Cardiac septum (tissue), 1 donor: ENCODE results near the gene ZNF689. TPM values are rescaled to one million over a fixed set of nuclear protein-coding genes. Genes with fewer than 3 reads are reported as not detected.

Source experiments
- DNase-seq: peaks from one replicate; pipeline ENCODE4 v3.0.0-alpha.2; 2020; ENCODE audit warnings: low spot score
- intact Hi-C: fragments of 100-400 bp; cut with DNase I; formaldehyde crosslinking; loops from one replicate; pipeline ENCODE4 v1.14.0; 2022
- total RNA-seq: library from RNA; stranded (reverse); fragmentation: NEBNext Ultra II Directional; extraction: Animal tissue kit (Norgen Biotek cat#: 25700); gene quantifications from one replicate; pipeline ENCODE4 v1.2.1, GENCODE V29; 2021
- donor health status: DM: no; HTN: no; CAD: no.

The ZNF689 gene
- total RNA-seq, 1 donor from 2014 or later: 4.9 TPM

DNA sequence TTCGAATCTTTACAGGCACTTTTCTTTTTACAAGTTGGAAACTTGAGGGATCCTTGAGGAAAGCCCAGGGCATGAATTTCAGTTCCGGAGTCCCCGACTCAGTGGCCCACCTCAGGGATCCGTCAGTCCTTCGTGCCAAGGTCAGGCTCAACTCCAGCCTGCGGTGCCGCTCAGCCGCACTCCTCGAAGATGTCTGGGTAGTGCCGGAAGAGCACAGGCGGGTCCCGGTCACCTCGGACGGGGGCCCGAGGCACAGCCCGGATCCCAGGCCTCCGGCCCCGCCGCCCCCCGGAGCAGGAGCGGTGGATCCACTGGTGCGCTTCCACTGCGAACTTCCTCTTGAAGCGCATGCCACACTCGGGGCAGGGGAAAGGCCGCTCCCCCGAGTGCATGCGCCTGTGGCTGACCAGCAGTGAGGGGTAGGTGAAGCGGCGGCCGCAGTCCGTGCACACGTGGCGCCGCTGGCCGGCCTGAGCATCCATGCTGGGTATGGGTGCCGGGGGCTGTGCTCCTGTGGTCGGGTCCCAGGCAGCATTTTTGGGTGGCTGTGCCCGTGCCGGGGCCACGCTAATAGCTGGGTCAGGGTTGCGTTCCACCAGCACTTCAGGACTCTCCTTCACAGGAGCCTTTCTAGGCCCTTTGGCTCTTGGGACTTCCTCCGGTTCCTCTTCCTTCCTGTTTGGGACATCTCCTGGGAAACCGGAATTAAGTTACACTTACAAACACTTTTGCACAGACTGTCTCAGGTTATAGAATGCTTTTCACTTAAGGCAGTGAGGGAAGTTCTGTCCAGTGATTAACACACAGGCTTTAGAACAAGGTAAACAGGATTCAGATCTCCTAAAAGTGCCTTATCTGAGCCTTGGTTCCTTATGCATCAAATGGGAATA lies 40.2 kb downstream of the ZNF689 start:
- intact Hi-C loops: loop anchor here (5.0 kb wide), 1 partner anchor 62 kb away; no protein-coding TSS in a partner anchor
- no peak for DNase-seq

DNA sequence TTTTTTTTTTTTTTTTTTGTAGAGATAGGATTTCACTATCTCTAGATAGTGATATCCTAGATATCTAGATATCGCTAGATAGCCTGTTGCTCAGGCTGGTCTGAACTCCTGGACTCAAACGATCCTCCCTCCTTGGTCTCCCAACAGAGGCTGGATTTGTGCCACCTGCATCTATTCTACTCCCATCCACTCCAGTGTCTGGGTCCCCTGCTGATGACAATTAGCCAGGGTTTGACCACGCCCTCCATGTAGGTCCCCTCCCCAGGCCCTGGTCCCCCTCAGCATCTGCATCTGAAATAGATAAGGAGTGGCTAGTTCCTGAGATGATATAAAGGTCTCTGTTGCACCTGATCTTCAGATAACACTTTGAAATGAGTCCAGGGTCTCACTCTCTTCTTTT lies 40.9 kb downstream of the ZNF689 start:
- DNase-seq: no peak
- intact Hi-C loops: no loop called here

DNA sequence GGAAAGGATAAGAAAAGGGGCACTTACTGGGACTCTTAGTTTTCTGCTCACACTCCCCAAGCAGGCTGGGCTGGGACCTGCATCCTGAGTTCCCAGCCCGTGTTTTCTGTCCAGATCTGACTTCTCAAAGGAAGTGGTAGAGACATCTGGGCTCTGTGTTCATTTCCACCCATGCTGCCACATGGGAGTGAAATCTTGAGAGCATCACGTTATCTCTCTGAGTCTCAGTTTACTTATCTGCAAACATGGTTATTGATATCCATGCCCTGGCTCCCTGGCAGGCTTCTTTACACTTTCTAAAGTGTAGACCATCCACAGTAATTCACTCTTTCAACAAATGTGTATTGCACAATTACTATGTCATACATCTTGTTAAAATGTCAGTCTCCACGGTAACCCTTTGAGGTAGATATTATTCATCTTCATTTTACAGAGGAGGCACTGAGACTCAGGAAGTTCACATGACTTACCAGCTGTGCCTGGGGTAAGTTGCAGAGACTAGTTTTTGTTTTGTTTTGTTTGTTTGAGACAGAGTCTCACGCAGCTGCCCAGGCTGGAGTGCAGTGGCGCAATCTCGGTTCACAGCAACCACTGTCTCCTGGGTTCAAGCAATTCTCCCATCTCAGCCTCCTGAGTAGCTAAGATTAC lies 42.1 kb downstream of the ZNF689 start:
- intact Hi-C loops: no loop called here
- no peak for DNase-seq

DNA sequence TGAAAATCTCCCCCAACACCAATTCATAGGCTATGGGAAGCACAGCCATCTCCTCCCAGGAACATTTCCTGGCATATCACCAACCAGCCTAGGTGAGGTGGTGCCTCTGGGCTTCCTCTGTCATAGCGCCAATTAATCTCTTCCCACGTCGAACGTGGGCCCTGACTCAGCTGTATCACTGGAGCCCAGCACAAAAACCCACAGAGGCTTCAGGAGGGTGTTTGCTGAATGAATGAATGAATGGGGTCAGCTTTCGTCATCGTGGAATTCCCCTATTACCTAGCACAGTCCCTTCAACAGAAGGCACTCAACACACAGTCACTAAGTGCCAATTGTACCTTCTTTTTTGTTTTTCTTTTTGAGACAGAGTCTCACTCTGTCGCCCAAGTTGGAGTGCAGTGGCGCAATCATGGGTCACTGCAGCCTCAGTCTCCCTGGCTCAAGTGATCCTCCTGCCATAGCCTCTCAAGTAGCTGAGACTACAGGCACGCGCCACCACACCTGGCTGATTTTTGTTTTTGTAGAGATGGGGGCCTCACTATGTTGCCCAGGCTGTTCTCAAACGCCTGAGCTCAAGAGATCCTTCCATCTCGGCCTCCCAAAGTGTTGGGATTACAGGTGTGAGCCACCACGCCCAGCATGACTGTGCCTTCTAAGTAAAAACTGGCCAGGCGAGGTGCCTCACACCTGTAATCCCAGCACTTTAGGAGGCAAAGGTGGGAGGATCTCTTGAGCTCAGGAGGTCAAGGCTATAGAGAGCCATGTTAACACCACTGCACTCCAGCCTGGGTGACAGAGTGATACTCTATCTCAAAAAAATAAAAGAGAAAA lies 42.8 kb downstream of the ZNF689 start:
- DNase-seq: no peak
- intact Hi-C loops: no loop called here

DNA sequence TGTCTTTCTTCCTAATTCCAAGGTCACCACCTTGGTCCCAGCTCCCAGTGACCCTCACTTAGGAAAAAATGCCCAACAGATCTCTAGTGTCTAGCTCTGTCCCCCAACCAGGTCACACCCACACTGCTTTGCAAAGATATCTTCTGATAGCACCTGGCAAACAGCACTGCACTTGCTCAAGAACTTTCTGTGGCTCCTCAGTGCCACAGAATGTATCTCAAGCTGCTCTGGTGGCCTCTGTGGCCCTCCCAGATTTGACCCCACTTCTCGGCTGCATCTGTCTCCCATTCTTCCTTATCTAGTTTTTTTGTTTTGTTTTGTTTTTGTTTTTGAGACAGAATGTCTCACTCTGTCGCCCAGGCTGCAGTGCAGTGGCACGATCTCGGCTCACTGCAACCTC lies 43.7 kb downstream of the ZNF689 start:
- intact Hi-C loops: no loop called here
- DNase-seq: no peak

DNA sequence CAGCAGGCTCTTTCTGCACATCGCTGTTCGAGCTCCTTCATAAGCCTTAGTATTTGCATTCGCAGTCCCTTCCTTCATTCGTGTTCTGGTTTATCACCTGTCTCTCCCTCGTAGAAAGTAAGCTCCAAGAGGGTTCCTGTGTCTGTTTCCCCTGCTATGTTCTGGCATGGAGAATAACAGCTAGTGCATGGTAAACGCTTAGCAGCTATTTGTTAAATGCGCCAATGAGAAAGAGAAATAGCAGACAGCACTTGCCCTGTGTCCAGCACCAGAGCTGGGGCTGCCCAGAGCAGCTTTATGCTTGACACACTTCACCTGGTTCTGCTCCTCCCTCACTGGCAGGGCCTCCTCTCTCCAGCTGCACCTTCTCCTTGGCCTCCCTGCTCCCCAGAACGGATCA lies 44.2 kb downstream of the ZNF689 start:
- no peak for DNase-seq

DNA sequence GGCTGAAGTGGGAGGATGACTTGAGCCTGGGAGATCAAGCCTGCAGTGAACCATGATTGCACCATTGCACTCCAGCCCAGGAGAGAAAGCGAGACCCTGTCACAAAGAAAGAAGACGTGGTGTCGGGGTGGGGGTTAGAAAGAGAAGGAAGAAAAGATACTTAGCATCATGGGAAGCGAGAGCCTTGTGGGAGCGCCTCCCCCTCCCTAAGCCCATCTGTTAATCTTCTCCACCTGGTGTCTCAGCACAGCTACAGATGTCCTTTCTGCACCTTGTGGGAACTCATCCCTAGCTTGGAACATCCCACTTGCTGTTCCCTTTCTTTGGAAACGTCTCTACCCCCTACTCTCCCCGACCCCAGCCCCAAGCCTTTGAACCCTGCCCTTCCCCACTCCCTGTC lies 44.7 kb downstream of the ZNF689 start:
- intact Hi-C loops: no loop called here
- no peak for DNase-seq

More for the DNA sequence above, 44.2 kb downstream of the ZNF689 start:
- intact Hi-C loops: no loop called here

DNA sequence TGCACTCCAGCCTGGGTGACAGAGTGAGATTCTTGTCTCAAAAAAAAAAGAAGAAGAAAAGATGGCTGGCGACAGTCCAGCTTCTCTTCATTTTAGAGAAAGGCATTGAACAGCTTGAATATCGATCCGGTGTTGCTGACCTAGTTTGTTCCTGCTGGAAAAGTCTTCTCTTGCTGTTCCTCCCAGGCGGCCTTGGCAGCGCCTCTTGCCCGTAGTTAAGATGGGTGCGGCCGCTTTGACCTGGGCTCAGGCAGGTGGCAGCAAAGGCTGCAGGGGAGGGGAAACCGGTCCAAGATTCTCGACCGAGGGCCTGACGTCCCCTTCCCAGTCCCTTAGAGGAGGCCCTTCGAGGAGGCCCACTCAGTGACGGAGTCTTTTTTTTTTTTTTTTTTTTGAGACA lies 48.2 kb downstream of the ZNF689 start:
- no peak for DNase-seq
- intact Hi-C loops: no loop called here

DNA sequence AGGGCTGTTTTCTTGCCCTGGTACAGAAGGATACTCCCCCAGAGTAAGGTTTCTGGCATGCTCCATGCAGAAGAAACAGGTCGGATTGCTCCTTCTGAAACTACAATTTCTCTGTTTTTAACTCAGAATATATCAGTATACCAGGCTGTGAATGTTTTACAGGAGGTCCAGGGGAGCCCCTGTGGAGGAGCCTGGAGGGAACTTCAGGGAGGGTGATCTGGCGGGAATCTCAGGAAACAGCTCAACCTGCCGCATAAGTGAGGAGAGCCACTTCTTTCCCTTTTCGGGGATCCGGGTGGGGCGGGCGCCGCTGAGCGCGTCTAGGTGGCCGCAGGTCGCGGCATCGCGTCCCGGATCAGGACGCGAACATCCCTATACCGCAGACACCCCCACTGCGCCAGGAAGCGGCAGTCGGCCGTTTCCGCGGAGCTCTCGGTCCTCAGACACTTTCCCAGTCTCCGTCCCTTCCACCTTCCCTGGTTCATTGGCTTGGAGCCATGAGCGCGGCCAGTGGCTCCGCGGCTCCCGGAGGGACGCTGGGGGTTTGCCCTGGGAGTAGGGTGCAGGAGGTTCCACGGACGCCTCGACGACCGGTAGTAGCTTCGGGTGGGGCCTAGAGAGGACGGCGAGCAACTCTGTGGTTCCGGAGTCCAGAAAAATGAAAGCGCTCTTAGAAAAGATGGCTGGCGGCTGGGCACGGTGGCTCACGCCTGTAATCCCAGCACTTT lies 48.9 kb downstream of the ZNF689 start:
- intact Hi-C loops: no loop called here
- DNase-seq: peak; percentile 80

DNA sequence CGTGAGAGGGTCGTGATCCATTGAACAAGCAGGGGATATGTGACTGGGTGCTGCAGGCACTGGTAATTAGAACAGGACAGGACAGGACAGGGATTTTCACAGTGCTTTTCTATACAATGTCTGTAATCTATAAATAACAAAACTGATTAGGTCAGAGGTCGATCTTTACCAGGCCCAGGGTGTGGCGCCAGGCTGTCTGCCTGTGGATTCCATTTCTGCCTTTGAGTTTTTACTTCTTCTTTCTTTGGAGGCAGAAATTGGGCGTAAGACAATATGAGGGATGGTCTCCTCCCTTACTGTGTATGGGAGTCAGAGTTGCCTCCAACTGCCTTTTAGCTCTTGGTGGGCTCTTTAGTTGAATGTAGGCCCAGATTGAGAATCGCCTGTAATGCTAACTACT lies 50.5 kb downstream of the ZNF689 start:
- no peak for DNase-seq
- intact Hi-C loops: loop anchor here (2.0 kb wide), 1 partner anchor 69 kb away; no protein-coding TSS in a partner anchor

DNA sequence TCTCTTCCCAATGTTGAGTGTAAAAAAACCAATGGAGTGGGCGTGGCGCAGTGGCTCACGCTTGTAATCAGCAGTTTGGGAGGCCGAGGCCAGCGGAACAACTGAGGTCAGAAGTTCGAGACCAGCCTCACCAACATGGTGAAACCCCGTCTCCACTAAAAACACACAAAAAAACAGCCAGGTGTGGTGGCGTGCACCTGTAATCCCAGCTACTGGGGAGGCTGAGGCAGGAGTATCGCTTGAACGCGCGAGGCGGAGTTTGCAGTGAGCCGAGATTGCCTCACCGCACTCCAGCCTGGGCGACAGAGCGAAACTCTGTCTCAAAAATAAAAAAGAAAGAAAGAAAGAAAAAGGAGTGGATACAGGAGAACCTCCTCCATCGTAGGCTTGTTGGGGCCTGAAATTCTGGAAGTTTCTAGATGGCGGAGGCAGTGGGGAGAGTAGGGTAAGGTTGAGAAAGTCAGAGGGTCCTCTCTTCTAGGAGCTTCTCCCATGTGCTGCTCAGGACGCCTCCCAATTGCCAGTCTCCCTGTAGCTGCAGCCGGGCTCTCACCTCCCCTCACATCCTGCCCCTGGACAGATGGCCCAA lies 51.3 kb downstream of the ZNF689 start:
- intact Hi-C loops: loop anchor here (1.0 to 2.0 kb wide), 3 partner anchors 12 to 70 kb away; partner anchors contain the start of gene ZNF688
- DNase-seq: no peak

DNA sequence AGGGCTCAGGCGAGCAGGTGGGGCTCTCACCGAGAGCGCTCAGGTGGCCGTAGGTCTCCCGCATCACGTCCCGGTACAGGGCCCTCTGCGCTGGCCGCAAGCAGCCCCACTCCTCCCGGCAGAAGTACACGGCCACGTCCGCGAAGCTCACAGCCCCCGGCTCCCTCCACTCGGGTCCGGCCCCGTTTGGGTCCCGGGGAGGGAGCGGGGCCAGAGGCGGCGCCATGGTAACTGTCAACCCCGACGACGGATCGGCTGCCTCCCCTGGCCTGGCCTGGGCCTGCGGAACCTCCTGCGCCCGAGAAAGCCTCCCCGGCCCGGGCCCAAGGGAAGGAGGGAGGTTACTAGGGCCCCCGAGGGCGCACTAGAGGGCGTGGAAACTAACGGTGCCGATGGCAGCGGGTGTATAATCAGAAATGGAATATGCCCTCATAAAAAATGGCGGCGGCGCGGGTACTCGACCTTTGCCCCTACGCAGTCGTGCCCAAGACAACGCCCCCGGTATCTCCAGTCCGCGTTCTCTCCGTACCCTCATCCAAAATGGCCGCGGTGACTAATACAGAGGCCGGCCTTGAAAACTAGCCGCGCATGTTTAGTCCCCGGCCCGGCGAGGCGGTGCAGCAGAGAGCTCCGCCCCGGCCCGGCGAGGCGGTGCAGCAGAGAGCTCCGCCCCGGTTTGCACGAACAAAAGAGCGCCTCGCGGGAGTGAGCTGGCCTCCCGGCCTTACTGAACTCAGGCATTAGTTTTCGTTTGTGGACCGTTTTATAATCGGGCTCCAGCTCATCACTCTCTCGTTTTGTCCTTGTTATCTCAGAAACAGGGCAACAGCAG lies 52.0 kb downstream of the ZNF689 start, which contains the start of gene ZNF764:
ZNF764 (minus strand) TSS at position 418 of the 832 bp plus-strand sequence; CDS start at position 226, 192 bp downstream.
- intact Hi-C loops: loop anchor here (1.0 to 2.0 kb wide), 3 partner anchors 13 to 71 kb away; partner anchors contain the start of gene ZNF688

DNA sequence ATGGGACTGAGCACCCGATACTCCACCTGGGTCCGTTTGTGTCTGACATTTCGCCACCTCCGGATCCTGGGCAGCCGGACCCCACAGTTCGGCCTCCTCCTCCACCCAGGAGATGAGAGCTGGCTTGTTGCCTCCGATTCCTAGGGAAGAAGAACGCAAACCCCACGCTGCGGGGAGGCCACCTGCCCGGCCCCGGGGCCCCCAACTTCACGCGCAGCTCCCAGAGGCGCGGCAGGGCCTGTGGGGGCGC lies 52.6 kb downstream of the ZNF689 start:
- intact Hi-C loops: no loop called here
- no peak for DNase-seq

More for the DNA sequence above, 52.0 kb downstream of the ZNF689 start, which contains the start of gene ZNF764:
- DNase-seq: peak; percentile 100

DNA sequence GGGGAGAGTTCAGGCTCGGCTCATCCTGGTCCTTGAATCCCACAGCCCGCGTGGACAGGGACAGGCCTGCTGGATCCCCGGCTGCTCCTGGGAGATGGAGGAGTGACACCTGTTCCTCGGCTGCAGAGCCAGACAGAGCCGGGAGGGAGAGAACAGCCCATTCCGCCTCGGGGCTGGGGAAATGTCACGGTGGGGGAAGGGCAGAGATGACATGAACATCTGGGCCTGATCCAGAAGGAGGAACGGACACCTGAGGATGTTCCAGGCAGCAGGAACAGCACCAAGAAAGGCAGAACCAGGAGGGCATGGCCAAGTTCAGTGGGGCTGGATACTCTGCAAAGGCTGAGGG lies 54.1 kb downstream of the ZNF689 start:
- intact Hi-C loops: no loop called here
- no peak for DNase-seq

DNA sequence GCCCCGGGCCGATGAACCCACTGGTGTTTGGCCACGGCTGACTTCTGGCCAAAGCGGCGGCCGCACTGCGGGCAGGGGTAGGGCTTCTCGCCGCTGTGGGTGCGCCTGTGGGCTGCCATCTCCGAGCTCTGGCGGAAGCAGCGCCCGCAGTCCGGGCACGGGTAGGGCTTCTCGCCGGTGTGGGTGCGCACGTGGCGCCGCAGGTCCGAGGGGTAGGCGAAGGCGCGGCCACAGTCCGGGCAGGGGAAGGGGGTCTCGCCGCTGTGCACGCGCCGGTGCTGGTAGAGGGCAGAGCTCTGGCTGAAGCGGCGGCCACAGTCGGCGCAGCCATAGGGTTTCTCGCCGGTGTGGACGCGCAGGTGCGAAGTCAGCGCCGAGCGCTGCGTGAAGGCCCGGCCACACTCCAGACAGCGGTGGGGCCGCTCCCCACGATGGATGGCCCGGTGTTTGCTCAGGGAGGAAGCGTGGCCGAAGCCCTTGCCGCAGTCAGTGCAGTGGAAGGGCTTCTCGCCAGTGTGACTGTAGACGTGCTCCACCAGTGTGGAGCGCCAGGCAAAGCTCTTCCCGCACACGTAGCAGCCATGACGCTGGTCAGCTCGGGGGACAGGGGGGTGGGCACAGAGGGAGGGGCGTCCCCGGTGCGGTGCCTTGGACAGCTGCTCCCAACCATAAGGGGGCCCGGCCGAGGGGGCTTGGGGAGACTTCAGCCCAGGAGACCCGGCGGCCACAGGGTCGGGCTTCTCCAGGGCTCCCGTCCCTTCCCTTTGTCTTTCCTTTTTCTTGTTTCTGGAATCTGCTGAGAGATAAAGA lies 54.7 kb downstream of the ZNF689 start:
- intact Hi-C loops: no loop called here
- DNase-seq: no peak

DNA sequence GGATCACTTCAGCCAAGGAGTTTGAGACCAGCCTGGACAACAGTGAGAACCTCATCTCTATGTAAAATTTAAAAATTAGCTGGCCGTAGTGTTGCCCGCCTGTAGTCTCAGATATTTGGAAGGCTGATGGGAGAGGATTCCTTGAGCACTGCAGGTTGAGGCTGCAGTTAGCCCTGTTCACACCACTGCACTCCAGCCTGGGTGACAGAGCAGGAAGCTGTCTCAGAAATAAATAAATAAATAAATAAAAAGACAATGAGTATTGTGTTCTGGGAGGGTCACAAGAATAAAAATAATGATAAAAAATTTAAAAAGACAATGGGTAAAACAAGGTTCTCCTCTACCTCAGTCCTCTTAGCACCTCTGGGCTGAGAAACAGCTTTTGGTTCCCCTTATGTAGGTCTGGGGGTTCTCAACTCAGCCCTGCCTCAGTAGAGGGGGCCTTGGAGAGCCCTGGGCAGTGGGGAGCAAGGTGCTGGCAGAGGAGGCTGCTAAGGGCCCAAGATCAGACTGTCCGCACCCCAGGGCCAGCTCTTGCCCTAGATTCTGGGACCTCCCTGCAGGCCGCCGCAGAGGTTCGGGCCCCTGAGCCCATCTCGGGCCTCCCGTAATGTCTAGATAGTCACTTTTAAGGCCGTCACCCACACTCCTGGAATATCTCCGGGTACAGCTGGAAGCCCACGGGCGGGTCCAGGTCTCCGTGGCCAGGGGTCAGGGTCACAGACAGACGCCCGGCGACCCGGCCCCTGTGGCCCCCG lies 55.5 kb downstream of the ZNF689 start:
- intact Hi-C loops: no loop called here
- DNase-seq: no peak

DNA sequence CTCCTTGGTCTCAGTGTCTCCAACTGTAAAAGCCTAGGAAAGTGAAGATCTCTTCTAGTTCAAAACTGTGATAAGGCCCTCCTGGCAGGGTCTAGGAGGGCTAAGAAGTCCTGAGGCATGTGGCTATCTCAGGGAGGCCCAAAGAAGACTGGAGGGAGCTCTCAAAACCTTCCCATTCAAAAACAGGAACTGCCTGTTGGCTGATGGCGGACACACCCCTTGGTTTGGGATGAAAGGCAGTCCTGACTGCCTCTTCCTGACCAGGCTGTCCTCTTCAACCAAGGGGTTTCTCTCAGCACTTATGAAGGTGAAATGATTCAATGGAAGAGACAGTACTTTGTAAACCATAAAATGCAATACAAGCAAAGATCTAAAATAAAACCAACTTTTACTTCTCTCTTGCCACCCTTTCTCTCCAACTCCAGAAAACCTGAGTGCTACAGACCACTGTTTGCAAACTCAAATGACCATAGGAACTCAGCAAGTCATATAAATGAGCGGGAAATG lies 56.7 kb downstream of the ZNF689 start:
- intact Hi-C loops: no loop called here
- no peak for DNase-seq
